Measurements from ENCODE around the gene VPS72.

GRCh38 chr1:151197863-151198253 is 7.9 kb upstream of the VPS72 start:
- TF ChIP-seq GATA2 (CRISPR knock-in tag; IDR thresholded peaks at IDR 0.05) = no peak
- no peak for TF ChIP-seq YY1 (IDR thresholded peaks at IDR 0.05; ENCODE audit: low read depth)
- no peak for TF ChIP-seq CTCF (IDR thresholded peaks at IDR 0.05)
- no peak for TF ChIP-seq JUND (IDR thresholded peaks at IDR 0.05)
- no peak for TF ChIP-seq REST (IDR thresholded peaks at IDR 0.05; ENCODE audit: low read depth, low read length)
- no peak for TF ChIP-seq MAX (IDR thresholded peaks at IDR 0.05; ENCODE audit: low read depth)
- TF ChIP-seq EP300 (IDR thresholded peaks at IDR 0.05; ENCODE audit: borderline replicate concordance in 1 of 2, low read depth in 1 of 2, low read length in 1 of 2) = no peak
- no peak for TF ChIP-seq POLR2AphosphoS5 (IDR thresholded peaks at IDR 0.05; ENCODE audit: low read depth, low read length)

Data from SK-N-SH (cell line).